ENCODE results near the gene EEFSEC. TPM values are rescaled to one million over a fixed set of nuclear protein-coding genes. Genes with fewer than 3 reads are reported as not detected.

EEFSEC gene
- total and polyA plus RNA-seq, 2 experiments from 2014 or later = 4.9 to 18.7 TPM

DNA sequence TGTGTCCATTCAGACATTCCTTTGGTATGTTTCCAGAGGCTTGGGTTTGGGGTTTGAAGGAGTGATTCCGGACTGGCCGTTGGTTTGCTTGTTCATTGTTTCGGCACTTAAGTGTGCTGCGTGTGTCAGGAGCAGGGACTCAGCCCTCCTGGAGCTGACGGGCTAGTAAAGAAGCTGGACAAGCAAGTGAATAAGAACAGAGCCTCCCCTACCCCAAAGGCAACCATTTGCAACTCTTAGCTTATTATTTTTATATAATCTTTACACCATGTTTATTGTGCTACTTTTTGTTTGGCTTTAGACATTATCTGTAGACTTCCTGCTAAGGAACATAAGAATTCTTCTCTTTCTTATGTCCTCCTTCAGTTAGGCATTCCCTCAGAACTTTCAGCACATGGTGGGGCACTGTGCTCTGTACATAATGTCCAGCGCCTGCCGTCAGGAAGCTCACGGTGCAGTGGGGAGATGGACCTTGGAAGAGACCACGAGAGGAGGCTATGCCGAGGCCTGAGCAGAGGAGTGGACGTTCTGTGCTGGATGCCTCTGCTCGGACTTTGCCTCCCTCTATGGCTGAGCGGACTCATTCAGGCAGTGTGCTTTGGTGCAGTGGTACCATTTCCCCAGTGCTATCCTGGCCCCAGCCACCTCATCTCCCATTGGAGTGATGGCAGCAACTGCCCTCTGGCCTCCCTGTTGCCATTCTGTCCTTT lies 65.4 kb downstream of the EEFSEC start:
- Histone ChIP-seq H3K4me3 (no peak overlapping the region), H2AFZ (no peak overlapping the region), H3K9me3 (ENCODE audit: low read depth) (no peaks in the 10 kb centered on the region), H3F3A (ENCODE audit: insufficient read depth) (no peaks in the 10 kb centered on the region), H3K9ac (no peak overlapping the region), H3K4me1 (ENCODE audit: insufficient read depth) (no peaks in the 10 kb centered on the region), H4K20me1 (ENCODE audit: insufficient read depth) (no peaks in the 10 kb centered on the region), H3K27me3 (replicated peaks; ENCODE audit: insufficient read depth) (no peaks in the 10 kb centered on the region), H3K36me3 (ENCODE audit: low read depth) (no peaks in the 10 kb centered on the region; the same call in 1 of the 2 replicates), H3K4me2 (ENCODE audit: unreplicated experiment) (no peak overlapping the region), H3K27ac (no peak overlapping the region), H3K9me2 (ENCODE audit: insufficient read depth) (no peaks in the 10 kb centered on the region), H3K79me2 (ENCODE audit: insufficient read depth) (no peaks in the 10 kb centered on the region)
- no peak for TF ChIP-seq EZH2phosphoT487 (IDR thresholded peaks at IDR 0.05; ENCODE audit: insufficient read depth, low read depth)
- TF ChIP-seq EZH2 (IDR thresholded peaks at IDR 0.05; ENCODE audit: insufficient read depth, poor library complexity, severe bottlenecking) = no peak
- in situ Hi-C loops (cut with MboI) = no loop called here
- DNase-seq = no peak
- WGBS, 2 experiments (ENCODE audit: low coverage in 1 of 2, low lambda C conversion rate in 2 of 2, missing lambda C conversion rate in 2 of 2) = 93 to 95% methylated on average over 13 of the region's 13 CpGs

DNA sequence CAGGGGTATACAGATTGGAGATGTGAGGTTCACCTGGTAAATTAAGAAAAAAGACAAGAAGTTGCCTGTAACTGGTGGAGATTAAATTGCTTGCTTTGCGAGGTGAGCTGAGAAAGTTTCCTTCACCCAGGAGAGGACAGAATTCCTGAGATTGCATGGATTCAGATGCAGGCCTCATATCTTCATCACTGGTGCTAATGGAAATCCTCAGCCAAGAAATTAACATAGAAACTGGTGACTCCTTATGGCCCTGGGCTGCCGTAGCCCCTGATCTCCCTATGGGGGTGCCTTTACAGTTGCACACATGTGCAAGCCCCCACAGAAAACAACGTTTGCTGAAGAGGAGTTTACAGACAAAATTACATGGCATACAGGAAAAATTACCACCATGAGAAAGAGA lies 68.0 kb downstream of the EEFSEC start:
- Histone ChIP-seq H3K27me3 (replicated peaks; ENCODE audit: insufficient read depth) (no peaks in the 10 kb centered on the region), H3K79me2 (ENCODE audit: insufficient read depth) (no peaks in the 10 kb centered on the region), H3K4me2 (ENCODE audit: unreplicated experiment) (no peak overlapping the region), H3K27ac (no peak overlapping the region), H3K4me3 (no peak overlapping the region), H3K36me3 (ENCODE audit: low read depth) (no peaks in the 10 kb centered on the region; the same call in 1 of the 2 replicates), H3K4me1 (ENCODE audit: insufficient read depth) (no peaks in the 10 kb centered on the region), H3K9me3 (ENCODE audit: low read depth) (no peaks in the 10 kb centered on the region), H4K20me1 (ENCODE audit: insufficient read depth) (no peaks in the 10 kb centered on the region), H2AFZ (no peak overlapping the region), H3K9me2 (ENCODE audit: insufficient read depth) (no peaks in the 10 kb centered on the region), H3F3A (ENCODE audit: insufficient read depth) (no peaks in the 10 kb centered on the region), H3K9ac (no peak overlapping the region)
- 95% methylated on average over 3 of the region's 3 CpGs for WGBS, 2 experiments (ENCODE audit: low coverage in 1 of 2, low lambda C conversion rate in 2 of 2, missing lambda C conversion rate in 2 of 2)
- in situ Hi-C loops (cut with MboI) = no loop called here
- TF ChIP-seq EZH2phosphoT487 (IDR thresholded peaks at IDR 0.05; ENCODE audit: insufficient read depth, low read depth) = no peak
- TF ChIP-seq EZH2 (IDR thresholded peaks at IDR 0.05; ENCODE audit: insufficient read depth, poor library complexity, severe bottlenecking) = no peak
- DNase-seq = no peak

DNA sequence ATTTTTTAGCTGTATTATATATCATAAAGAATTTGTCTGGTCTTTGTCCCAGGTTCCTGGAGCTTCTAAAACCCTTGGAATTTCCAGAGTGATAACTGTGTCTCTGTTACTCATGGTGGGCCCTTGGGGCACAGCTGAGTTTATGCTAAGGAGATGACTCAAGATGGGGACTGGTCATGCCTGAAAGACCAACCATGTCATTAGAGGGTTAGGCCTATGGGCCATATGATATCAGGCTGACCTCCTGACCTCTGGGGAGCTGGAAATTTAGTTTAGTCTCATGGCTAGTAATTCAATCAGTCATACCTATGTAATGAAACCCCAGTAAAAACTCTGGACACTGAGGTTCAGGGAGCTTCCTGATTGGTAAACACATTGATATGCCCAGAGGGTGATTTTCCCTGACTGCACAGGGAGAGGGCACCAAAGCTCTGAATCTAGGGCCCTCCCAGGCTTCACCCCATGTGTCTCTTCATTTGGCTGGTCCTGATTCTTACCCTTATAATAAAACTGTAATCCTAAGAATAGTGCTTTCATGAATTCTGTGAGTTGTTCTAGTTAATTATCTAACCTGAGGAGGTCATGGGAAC lies 69.6 kb downstream of the EEFSEC start:
- Histone ChIP-seq H3K4me1 (ENCODE audit: insufficient read depth) (no peaks in the 10 kb centered on the region), H3K9ac (no peak overlapping the region), H3K4me2 (ENCODE audit: unreplicated experiment) (no peak overlapping the region), H3F3A (ENCODE audit: insufficient read depth) (no peaks in the 10 kb centered on the region), H2AFZ (no peak overlapping the region), H3K36me3 (ENCODE audit: low read depth) (no peaks in the 10 kb centered on the region; the same call in 1 of the 2 replicates), H4K20me1 (ENCODE audit: insufficient read depth) (no peaks in the 10 kb centered on the region), H3K9me3 (ENCODE audit: low read depth) (no peaks in the 10 kb centered on the region), H3K9me2 (ENCODE audit: insufficient read depth) (no peaks in the 10 kb centered on the region), H3K27me3 (replicated peaks; ENCODE audit: insufficient read depth) (no peaks in the 10 kb centered on the region), H3K4me3 (no peak overlapping the region), H3K79me2 (ENCODE audit: insufficient read depth) (no peaks in the 10 kb centered on the region), H3K27ac (no peak overlapping the region)
- in situ Hi-C loops (cut with MboI) = no loop called here
- TF ChIP-seq EZH2 (IDR thresholded peaks at IDR 0.05; ENCODE audit: insufficient read depth, poor library complexity, severe bottlenecking) (no peak), EZH2phosphoT487 (IDR thresholded peaks at IDR 0.05; ENCODE audit: insufficient read depth, low read depth) (no peak)
- peak; percentile 7 for DNase-seq

DNA sequence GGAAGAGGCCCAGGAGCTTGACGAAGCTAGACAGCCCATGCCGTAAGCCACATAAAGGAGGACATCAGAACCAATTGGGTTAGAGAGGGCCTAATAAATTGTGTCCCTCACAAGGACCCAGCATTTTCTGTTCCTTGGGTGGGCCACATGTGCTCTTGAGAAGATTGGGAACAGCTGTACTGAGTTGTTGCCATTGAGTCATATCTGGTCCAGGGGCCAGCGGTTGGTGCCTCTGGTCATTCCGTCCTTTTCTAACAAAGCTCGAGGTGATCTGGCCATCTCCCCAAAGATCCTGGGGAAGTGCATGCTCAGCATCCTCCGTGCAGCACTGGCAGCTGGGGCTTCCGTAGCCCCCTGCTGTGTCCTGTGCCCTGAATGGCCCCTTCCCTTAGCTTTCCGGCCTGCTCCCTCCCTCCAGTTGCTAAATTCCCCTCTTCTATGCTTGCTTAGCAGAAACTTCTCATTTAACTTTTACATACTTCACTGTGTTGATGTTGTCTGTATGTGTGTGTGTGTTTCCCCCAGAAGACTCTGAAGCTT lies 73.0 kb downstream of the EEFSEC start:
- H4K20me1 ChIP-seq (ENCODE audit: insufficient read depth) = no peaks in the 10 kb centered on the region

More for the DNA sequence above, 73.0 kb downstream of the EEFSEC start:
- H3K4me3 ChIP-seq = no peak overlapping the region
- H3K36me3 ChIP-seq (ENCODE audit: low read depth) = no peaks in the 10 kb centered on the region; the same call in 1 of the 2 replicates
- H3K27me3 ChIP-seq (replicated peaks; ENCODE audit: insufficient read depth) = no peaks in the 10 kb centered on the region
- H3F3A ChIP-seq (ENCODE audit: insufficient read depth) = no peaks in the 10 kb centered on the region
- no peaks in the 10 kb centered on the region for H3K4me1 ChIP-seq (ENCODE audit: insufficient read depth)
- no peak for TF ChIP-seq EZH2phosphoT487 (IDR thresholded peaks at IDR 0.05; ENCODE audit: insufficient read depth, low read depth)
- no peak for TF ChIP-seq EZH2 (IDR thresholded peaks at IDR 0.05; ENCODE audit: insufficient read depth, poor library complexity, severe bottlenecking)
- H3K9ac ChIP-seq = no peak overlapping the region
- no peak overlapping the region for H3K4me2 ChIP-seq (ENCODE audit: unreplicated experiment)
- H2AFZ ChIP-seq = no peak overlapping the region
- no peaks in the 10 kb centered on the region for H3K9me2 ChIP-seq (ENCODE audit: insufficient read depth)
- H3K27ac ChIP-seq = no peak overlapping the region
- in situ Hi-C loops (cut with MboI) = no loop called here
- H3K79me2 ChIP-seq (ENCODE audit: insufficient read depth) = no peaks in the 10 kb centered on the region
- 58% methylated on average over 8 of the region's 8 CpGs for WGBS, 2 experiments (ENCODE audit: low coverage in 1 of 2, low lambda C conversion rate in 2 of 2, missing lambda C conversion rate in 2 of 2)
- no peaks in the 10 kb centered on the region for H3K9me3 ChIP-seq (ENCODE audit: low read depth)
- DNase-seq = peak; percentile 10

All from GM23248 (cell line).